SKM-1 (cell line): ENCODE data around the gene UNC45A.

Experiments used
- DNase-seq: peaks from one replicate; lab custom pipeline; 2025; ENCODE audit not compliant: unreplicated experiment; lab: John Stamatoyannopoulos, UW

Gene UNC45A

DNA sequence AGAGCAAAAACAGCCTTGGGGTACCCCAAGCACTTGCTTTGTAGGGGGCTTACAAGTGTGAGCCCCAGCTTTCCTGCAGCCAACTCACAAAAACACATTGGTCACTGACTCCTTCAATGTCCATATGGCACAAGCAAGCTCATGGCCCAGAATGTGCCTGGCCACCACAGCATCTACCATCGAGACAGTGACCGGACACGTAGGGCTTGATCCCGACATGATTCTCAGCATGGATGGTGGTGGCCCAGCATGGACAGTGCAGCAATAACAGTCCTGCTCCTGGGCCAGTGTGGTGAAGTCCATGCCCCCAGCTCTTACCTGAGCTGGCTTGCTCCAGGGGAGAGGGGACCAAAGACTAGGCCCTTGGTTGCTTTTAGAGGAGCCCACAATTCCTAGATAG is 6.0 kb downstream of the UNC45A start:
- no peak for DNase-seq

DNA sequence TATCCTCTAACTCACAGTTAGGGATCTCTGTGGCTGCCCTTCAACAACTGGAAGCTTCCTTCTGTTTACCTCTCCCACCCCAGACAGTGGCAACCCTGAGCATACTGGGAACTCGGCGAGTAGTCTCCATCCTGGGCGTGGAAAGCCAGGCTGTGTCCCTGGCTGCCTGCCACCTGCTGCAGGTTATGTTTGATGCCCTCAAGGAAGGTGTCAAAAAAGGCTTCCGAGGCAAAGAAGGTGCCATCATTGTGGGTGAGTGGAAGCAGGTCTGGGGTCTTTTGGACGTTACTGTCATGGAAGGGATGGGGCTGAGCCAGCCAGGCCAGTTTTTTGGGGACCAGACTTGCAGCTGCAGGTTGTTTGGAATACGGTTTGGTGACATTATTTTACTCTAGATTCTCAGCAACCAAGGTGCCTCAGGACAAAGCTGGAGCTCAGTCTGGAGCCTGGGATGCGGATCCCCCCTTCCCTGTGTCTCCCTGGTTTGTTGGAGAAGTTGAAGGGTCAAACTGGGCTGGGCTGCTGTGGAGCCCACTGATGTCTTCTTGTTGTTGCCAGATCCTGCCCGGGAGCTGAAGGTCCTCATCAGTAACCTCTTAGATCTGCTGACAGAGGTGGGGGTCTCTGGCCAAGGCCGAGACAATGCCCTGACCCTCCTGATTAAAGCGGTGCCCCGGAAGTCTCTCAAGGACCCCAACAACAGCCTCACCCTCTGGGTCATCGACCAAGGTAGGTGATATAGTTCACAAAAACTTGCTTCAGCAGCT is 7.5 kb downstream of the UNC45A start:
- DNase-seq: no peak

DNA sequence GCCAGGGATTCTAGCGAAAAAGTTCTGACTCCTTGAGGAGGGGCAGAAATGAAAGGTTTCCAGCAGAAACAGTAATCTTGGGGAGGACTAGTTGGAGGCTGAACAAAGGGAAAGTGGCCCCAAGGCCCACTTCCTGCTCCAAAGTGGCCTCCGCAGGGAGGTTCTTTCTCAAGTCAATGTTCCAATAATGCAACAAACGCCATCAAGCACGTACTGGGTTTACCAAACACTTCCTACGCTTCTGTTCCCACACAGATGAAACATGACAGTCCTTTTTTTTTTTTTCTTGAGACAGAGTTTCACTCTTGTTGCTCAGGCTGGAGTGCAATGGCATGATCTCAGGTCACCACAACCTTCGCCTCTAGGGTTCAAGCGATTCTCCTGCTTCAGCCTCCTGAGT is 10.0 kb downstream of the UNC45A start:
- no peak for DNase-seq

DNA sequence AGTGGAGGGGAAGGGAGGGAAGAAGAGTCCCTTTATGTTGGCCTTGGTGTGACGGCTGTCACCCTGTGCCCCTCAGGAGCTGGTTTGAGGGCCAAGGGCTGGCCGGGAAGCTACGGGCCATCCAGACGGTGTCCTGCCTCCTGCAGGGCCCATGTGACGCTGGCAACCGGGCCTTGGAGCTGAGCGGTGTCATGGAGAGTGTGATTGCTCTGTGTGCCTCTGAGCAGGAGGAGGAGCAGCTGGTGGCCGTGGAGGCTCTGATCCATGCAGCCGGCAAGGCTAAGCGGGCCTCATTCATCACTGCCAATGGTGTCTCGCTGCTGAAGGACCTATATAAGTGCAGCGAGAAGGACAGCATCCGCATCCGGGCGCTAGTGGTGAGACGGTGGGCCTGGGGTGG is 11.5 kb downstream of the UNC45A start:
- DNase-seq: no peak

DNA sequence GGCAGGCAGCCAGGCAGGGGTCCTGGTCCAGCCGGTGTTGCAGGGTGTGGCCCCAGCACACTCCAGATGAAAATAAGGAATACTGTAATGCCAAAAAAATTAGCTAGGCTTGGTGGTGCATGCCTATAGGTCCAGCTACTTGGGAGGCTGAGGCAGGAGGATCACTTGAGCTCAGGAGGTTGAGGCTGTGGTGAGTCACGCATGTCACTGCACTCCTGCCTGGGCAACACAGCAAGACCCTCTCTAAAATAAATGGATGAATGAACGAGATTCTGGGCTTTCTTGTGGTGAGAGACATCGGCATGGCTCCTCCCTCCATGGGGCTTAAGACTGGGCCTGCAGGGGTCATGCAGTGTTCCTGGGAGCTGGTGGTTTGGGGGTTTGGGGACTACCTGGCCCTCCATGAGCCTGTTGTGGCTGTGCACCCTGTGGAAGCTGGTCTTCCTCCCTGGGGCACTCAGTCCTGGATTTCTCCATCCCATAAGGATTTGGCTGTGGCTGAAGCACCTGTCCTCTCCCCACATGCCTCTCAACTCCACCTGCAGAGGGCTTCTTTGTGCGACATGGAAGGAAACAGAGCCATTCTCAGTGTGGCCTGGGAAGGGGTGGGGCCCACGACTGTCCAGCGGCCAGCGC is 12.0 kb downstream of the UNC45A start:
- DNase-seq: no peak

DNA sequence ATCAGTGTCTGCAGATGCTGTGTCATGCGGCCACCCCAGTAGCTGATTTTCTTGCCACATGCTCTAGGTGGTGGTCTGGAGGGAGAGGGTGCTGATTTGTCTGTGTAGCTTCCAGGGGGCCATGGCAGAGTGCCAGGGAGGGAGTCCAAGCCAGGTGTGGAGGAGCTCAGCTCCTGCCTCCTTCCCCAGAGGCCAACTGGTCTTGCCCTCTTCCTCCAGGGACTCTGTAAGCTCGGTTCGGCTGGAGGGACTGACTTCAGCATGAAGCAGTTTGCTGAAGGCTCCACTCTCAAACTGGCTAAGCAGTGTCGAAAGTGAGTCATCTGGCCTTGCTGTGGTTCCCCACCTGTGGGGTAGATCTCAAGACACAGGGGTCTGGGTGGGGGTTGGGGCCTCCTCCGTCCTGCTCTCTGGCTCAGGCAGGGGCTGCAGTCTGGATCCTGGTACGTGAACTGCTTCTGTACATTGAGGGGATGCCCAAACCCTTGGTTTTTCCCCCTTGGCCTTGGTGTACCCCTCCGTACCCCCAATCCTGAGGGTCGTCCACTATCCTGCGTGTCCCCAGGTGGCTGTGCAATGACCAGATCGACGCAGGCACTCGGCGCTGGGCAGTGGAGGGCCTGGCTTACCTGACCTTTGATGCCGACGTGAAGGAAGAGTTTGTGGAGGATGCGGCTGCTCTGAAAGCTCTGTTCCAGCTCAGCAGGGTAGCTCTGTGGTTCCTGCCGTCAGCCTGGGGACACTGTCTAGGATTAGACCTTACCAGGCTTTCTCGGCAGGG is 12.7 kb downstream of the UNC45A start:
- DNase-seq: no peak

DNA sequence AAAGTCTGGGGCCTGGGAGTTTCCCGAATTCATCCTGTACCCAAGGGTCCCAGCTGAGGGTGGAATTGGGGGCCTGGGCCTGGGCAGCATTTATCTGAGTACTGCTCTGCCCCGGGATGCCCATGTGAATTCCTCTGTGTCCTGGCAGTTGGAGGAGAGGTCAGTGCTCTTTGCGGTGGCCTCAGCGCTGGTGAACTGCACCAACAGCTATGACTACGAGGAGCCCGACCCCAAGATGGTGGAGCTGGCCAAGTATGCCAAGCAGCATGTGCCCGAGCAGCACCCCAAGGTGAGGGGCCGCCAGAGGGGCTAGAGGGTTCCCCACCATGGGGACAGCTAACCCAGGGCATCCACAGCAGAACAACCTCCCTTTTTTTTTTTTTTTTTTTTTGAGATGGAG is 13.4 kb downstream of the UNC45A start:
- DNase-seq: no peak

DNA sequence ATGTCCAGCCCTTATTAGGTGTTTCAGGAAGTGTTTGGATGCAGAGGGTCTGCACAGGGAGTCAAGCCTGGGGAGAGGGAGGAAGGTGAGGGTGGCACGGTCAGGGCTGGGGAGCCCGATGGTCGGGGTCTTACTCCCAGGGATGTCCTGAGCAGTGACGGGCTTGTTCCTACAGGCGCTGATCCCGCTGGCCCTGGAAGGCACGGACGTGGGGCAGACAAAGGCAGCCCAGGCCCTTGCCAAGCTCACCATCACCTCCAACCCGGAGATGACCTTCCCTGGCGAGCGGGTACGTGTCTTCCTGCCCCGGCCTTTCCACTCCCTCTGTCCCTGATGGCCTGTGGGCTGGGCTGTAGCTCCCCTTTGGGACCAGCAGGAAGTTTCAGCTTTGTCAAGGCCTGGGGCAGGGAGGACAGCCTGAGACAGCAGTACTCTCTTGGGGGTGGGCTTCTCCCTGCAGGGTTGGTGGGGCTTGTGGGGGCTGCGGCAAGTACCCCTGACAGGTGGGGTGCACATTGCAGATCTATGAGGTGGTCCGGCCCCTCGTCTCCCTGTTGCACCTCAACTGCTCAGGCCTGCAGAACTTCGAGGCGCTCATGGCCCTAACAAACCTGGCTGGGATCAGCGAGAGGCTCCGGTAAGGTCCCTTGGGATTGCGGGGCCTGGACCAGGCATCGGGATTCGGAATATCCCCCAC is 15.0 kb downstream of the UNC45A start:
- no peak for DNase-seq

DNA sequence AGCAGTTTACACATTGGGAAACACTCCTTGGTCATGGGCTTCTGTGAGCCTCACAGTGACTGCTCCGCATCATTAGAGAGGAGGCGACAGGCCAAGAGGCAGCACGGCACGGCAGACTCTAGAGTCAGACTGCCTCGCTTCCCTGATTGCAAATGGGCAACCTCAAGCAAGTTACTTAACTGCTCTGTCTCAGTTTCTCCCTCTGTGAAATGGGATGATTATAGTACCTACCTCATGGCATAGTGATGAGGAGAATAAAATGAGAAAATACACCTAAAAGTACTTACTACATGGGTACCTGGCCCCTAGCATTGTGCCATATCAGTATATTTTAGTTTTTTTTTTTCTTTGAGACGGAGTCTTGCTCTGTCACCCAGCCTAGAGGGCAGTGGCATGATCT is 15.6 kb downstream of the UNC45A start:
- DNase-seq: no peak

DNA sequence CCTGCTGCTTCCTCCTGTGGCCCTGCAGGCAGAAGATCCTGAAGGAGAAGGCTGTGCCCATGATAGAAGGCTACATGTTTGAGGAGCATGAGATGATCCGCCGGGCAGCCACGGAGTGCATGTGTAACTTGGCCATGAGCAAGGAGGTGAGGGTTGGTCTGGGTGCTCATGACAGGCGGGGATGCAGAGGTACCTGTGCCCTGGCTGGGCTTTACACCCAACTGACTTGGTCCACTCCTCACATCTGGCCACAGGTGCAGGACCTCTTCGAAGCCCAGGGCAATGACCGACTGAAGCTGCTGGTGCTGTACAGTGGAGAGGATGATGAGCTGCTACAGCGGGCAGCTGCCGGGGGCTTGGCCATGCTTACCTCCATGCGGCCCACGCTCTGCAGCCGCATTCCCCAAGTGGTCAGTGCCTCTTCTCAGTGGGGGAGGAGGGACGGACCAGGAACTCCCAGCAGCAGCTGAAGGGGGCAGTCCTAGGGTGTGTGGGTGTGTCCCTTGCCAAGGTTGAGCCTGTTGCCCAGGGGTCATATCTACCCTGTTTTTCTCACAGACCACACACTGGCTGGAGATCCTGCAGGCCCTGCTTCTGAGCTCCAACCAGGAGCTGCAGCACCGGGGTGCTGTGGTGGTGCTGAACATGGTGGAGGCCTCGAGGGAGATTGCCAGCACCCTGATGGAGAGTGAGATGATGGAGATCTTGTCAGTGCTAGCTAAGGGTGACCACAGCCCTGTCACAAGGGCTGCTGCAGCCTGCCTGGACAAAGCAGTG is 18.0 kb downstream of the UNC45A start:
- DNase-seq: no peak

DNA sequence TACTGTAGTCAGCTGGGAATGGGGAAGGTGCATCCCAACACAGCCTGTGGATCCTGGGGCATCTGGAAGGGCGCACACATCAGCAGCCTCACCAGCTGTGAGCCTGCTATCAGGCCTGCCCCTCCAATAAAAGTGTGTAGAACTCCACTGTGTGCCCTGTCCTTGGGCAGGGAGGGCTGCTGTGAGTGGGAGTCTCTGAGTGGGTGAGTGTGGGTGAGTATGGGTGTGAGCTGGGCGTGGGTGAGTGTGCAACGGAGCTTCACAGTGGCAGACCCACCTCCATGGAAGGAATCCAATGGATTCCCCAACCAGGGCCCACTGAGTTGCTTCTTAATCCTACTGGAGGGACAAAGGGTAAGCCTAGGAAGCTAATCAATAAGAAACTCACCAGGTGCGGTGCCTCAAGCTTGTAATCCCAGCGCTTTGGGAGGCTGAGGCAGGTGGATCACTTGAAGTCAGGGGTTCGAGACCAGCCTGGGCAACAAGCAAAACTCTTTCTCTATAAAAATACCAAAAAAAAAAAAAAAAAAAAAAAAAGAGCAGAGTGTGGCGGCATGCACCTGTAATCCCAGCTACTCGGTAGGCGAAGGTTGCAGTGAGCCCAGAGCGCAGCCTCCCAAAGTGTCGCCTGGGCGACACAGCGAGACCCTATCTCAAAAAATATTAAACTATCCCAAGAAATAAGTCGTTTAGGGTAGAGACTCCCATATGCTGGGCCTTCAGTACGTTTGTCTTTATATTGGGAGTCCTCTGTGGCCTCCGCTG is 19.0 kb downstream of the UNC45A start:
- no peak for DNase-seq

DNA sequence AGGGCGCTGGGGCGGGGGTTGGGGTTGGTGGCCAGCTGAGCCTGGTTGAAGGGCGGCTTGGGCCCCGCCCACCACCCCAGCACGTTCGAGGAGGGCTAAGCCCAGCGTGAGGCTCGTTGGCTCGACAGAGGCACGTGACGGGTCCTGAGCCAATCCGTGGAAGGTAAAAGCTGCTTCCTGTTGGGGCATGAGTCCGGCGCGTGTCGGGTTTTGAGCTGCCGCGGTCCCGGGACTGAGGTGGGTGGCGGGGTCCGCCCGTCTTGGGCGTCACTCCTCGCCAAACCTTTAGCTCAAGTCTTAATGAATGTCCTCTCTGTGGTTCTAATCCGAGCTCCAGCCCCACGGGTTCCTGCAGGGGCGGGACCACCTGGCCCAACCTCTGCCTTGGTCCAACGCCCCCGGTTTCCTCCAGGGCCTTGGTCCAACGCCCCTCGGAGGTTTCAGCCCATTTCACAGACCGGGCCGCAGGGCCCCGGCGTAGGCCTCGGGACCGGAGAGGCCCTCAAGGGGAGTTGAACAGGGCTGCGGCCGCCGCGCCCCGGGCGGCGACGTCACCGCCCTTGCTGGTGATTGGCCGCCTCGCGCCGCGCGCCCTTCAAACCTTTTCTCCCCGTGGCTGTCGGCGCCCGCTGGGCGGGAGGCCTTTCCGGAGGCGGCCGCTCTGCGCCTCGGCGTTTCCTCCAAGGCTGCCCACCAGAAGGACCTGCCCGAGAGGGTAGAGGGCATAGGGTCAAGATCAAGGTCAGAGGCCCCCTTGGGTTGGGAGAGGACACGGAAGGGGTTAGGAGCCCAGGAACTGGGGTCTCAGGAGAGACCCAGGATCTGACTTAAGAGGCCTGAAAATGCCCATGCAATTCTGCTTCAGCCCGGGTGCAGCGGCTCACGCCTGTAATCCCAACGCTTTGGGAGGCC is 19.9 kb downstream of the UNC45A start, which contains the start of gene RCCD1:
Gene RCCD1 (plus strand): TSS at position 173 of the 912 bp plus-strand sequence. CDS start 1,851 bp downstream, outside the sequence.
- DNase-seq: peak; percentile 96

DNA sequence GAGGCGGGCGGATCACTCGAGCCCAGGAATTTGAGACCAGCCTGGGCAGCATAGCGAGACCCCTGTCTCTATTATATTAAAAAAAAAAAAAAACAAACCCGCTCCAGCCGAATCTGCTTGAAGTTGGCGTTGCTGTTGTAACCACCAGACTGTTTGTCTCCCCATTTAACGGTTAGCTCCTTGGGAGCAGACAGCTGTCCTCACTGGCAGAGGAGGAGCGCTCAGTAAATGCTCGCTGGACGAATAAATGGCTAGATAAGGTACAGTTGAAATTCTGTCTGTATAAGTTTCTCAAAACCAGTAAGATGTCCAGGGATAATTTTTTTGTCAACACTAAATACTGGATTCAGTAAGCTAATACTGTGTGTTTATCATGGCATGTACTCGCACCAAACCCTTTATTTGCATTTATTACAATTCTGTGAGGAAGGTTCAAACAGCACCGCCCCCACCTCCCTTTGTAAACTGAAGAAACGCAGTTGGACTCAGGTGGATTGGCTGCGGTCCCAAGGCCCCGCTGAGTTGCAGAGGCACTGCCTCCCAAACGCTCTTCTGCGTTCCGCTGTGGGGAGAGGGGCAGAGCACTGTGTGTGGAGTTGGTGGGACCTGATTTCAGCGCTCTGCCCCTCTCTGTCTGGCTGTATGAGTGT is 20.7 kb downstream of the UNC45A start:
- DNase-seq: no peak

DNA sequence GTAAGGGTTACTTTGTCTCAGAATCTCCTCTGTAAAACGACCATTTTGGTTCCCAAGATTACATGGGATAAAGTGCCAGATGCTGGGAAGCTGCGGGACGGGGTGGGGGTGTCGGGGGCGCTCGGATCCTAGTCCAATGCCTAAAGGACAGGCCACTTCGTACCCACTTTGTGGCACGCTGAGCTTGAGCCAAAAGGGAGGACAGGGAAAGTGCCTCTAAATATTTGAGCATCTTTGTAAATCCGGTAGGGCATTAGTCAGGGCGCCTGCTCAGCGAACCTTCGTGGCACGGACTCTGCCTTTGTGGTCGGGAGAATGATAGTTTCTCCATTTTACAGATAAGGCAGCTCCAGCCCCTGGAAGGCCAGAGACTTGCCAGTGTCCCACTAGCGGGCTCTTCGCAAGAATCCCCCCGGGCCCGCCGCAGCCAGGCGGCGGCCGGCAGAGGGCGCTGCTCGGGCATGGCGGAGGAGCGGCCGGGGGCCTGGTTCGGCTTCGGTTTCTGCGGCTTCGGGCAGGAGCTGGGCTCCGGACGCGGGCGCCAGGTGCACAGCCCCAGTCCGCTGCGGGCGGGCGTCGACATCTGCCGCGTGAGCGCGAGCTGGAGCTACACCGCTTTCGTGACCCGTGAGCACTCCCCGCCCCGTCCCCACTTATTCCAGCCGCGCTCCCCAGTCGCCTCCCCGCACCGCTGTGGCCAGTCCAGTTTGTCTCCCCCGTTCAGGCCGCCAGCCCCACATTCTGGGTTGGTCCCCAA is 21.4 kb downstream of the UNC45A start:
- DNase-seq: no peak

DNA sequence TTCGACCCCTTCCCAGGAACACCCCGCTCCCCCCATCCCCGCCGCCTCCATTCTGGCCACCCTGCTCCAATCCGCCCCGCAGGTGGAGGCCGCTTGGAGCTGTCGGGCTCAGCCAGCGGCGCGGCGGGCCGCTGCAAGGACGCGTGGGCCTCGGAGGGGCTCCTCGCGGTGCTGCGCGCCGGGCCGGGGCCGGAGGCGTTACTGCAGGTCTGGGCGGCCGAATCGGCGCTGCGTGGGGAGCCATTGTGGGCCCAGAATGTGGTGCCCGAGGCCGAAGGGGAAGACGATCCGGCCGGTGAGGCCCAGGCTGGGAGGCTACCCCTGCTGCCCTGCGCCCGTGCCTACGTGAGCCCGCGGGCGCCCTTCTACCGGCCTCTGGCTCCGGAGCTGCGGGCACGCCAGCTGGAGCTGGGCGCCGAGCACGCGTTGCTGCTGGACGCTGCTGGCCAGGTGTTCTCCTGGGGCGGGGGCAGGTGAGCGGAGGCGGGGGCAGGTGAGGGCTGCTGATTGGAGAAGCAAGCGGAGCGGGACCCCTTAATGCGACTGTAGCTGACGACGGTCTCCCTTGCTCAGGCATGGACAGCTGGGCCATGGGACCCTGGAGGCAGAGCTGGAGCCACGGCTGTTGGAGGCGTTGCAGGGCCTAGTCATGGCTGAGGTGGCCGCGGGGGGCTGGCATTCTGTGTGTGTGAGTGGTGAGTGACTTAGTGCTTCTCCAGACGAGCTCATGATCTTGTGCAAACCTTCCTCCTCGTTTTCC is 22.1 kb downstream of the UNC45A start:
- DNase-seq: no peak

DNA sequence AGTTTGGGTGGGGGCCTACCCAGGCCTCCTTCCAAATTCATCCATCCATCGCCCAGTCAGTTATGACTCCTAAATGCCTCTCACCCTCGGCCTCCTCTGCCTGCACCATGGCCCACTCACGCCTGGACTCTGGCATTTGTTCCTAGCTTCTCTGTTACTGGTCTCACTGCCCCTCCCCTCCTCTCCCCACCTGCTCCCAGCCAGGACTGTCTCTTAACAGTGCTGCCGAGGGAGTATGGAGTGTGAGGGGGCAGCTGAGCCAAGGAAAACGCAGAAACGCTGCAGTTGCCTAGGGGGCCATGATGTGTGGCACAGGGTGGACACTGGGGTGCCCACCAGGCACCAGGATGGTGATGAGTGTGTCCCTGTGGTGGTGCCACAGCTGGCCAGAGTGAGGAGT is 22.7 kb downstream of the UNC45A start:
- DNase-seq: no peak
